ENCODE results near the gene BRD8.

DNA sequence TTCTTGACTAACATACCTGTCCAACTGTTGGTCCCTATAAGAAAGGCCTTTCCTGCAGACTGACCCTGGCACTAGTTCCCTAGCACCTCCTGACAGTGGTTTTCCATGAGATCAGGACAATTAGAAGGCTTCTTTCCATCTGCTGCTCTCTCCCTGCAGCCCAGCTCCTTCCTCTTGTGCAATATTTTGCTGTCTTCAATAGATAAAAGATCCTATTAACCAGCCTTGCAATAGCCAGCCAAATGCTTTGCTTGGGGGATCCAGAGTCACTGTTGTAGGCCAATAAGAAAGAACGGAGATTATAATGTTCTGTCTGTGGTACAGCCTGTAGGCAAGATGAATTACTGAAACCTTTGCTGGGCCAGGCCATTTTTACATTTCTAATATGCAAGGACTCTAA is 20.8 kb downstream of the BRD8 start:
- TF ChIP-seq, protein P1, sequence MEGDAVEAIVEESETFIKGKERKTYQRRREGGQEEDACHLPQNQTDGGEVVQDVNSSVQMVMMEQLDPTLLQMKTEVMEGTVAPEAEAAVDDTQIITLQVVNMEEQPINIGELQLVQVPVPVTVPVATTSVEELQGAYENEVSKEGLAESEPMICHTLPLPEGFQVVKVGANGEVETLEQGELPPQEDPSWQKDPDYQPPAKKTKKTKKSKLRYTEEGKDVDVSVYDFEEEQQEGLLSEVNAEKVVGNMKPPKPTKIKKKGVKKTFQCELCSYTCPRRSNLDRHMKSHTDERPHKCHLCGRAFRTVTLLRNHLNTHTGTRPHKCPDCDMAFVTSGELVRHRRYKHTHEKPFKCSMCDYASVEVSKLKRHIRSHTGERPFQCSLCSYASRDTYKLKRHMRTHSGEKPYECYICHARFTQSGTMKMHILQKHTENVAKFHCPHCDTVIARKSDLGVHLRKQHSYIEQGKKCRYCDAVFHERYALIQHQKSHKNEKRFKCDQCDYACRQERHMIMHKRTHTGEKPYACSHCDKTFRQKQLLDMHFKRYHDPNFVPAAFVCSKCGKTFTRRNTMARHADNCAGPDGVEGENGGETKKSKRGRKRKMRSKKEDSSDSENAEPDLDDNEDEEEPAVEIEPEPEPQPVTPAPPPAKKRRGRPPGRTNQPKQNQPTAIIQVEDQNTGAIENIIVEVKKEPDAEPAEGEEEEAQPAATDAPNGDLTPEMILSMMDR (IDR thresholded peaks at IDR 0.05; ENCODE audit: borderline replicate concordance, extremely low read depth, low read length, poor library complexity, severe bottlenecking), result no peak
- no peak for TF ChIP-seq EZH2 (IDR thresholded peaks at IDR 0.05; ENCODE audit: borderline replicate concordance, low read depth, low read length, severe bottlenecking)
